Measurements from ENCODE around the gene ANGEL1. TPM values are rescaled to one million over a fixed set of nuclear protein-coding genes. Genes with fewer than 3 reads are reported as not detected.

Gene ANGEL1
- total and polyA plus RNA-seq, 11 donors = 9.3 to 16.3 (median 13.3) TPM

GRCh38 chr14:76781648-76782051, 31.0 kb downstream of the ANGEL1 start:
- intact Hi-C loops (cut with DNase I) = loop anchor here in 2 of 10 donors (2.0 kb wide), 2 partner anchors 17 to 69 kb away; no protein-coding TSS in a partner anchor
- DNase-seq (no peak), ATAC-seq (no peak)
- H3K36me3 ChIP-seq = peaks cover 0 to 64% (median 41%) of the 10 kb centered on the region in 9 donors
- TF ChIP-seq POLR2A (IDR thresholded peaks at IDR 0.05) = no peak
- TF ChIP-seq CTCF (IDR thresholded peaks at IDR 0.05) = no peak
- peaks cover 0 to 78% (median 53%) of the 10 kb centered on the region in 12 donors for H3K4me1 ChIP-seq
- WGBS, 4 donors = 60 to 81% (median 73%) methylated on average over 2 of the region's 2 CpGs
- H3K9me3 ChIP-seq = no peaks in the 10 kb centered on the region
- H3K4me3 ChIP-seq = no peak overlapping the region
- H3K27ac ChIP-seq = peak overlapping the region; percentile 2 to 79 (median 44)
- H3K27me3 ChIP-seq = no peaks in the 10 kb centered on the region

GRCh38 chr14:76780875-76781647, 31.6 kb downstream of the ANGEL1 start:
- DNase-seq = peak in 1 of 5 donors; percentile 39
- Histone ChIP-seq H3K36me3 (peaks cover 0 to 62% (median 35%) of the 10 kb centered on the region in 9 donors), H3K4me3 (no peak overlapping the region), H3K27me3 (no peaks in the 10 kb centered on the region), H3K9me3 (no peaks in the 10 kb centered on the region), H3K27ac (peak overlapping the region in 11 of 12 donors; percentile 2 to 79 (median 46)), H3K4me1 (peaks cover 0 to 84% (median 54%) of the 10 kb centered on the region in 12 donors)
- TF ChIP-seq CTCF (IDR thresholded peaks at IDR 0.05) (no peak), POLR2A (IDR thresholded peaks at IDR 0.05) (no peak)
- intact Hi-C loops (cut with DNase I) = no loop called here
- WGBS, 4 donors = 73 to 86% (median 78%) methylated on average over 11 of the region's 11 CpGs
- peak in 2 of 4 donors; percentile 2 to 23 for ATAC-seq

- TF ChIP-seq CTCF (IDR thresholded peaks at IDR 0.05) = no peak
- intact Hi-C loops (cut with DNase I) = no loop called here
- peaks cover 0 to 85% (median 52%) of the 10 kb centered on the region in 12 donors for H3K4me1 ChIP-seq
- 66 to 79% (median 71%) methylated on average over 5 of the region's 5 CpGs for WGBS, 4 donors
- no peaks in the 10 kb centered on the region for H3K27me3 ChIP-seq
- DNase-seq (no peak), ATAC-seq (no peak)
- H3K36me3 ChIP-seq = peaks cover 0 to 64% (median 31%) of the 10 kb centered on the region in 9 donors
- H3K9me3 ChIP-seq = no peaks in the 10 kb centered on the region
- H3K4me3 ChIP-seq = no peak overlapping the region
- H3K27ac ChIP-seq = peak overlapping the region in 9 of 12 donors; percentile 16 to 79 (median 46)
Observed at GRCh38 chr14:76780360-76780759, 32.3 kb downstream of the ANGEL1 start.

GRCh38 chr14:76780058-76780345, 32.7 kb downstream of the ANGEL1 start:
- WGBS, 4 donors = 94 to 97% (median 96%) methylated on average over 2 of the region's 2 CpGs
- TF ChIP-seq CTCF (IDR thresholded peaks at IDR 0.05) = no peak
- peak overlapping the region in 3 of 12 donors; percentile 16 to 79 (median 79) for H3K27ac ChIP-seq
- H3K36me3 ChIP-seq = peaks cover 0 to 68% (median 31%) of the 10 kb centered on the region in 9 donors
- peaks cover 0 to 82% (median 48%) of the 10 kb centered on the region in 12 donors for H3K4me1 ChIP-seq
- H3K27me3 ChIP-seq = no peaks in the 10 kb centered on the region
- H3K9me3 ChIP-seq = no peaks in the 10 kb centered on the region
- intact Hi-C loops (cut with DNase I) = no loop called here
- H3K4me3 ChIP-seq = no peak overlapping the region
- ATAC-seq = no peak
- DNase-seq = no peak

All from heart left ventricle (tissue), 16 donors.